Osteocyte (in vitro differentiated cells): Measurements from ENCODE around the gene POLRMT. TPM values are rescaled to one million over a fixed set of nuclear protein-coding genes. Genes with fewer than 3 reads are reported as not detected.

Experiments used
- DNase-seq: peaks from one replicate; pipeline ENCODE4 v3.0.0; 2021; ENCODE audit warnings: mixed read lengths; ENCODE audit not compliant: unreplicated experiment; ENCODE audit errors: extremely low spot score
- H3K27ac Mint-ChIP-seq: one replicate; pipeline ENCODE4 v1.8.0; 2021; ENCODE audit warnings: mild to moderate bottlenecking, mixed read lengths; ENCODE audit not compliant: unreplicated experiment
- H3K27me3 Mint-ChIP-seq: one replicate; pipeline ENCODE4 v1.8.0; 2021; ENCODE audit warnings: mixed read lengths; ENCODE audit not compliant: unreplicated experiment
- H3K36me3 Mint-ChIP-seq: one replicate; pipeline ENCODE4 v1.8.0; 2021; ENCODE audit warnings: mixed read lengths; ENCODE audit not compliant: unreplicated experiment
- H3K4me1 Mint-ChIP-seq: one replicate; pipeline ENCODE4 v1.8.0; 2021; ENCODE audit warnings: mixed read lengths; ENCODE audit not compliant: unreplicated experiment
- H3K4me3 Mint-ChIP-seq: one replicate; pipeline ENCODE4 v1.8.0; 2021; ENCODE audit warnings: mild to moderate bottlenecking, moderate library complexity, mixed read lengths; ENCODE audit not compliant: unreplicated experiment
- H3K9me3 Mint-ChIP-seq: one replicate; pipeline ENCODE4 v1.8.0; 2021; ENCODE audit warnings: mixed read lengths; ENCODE audit not compliant: unreplicated experiment
- CTCF ChIP-seq: fragments of 200-600 bp; sonication (generic); IDR thresholded peaks from 2 replicates; pipeline ENCODE4 v1.5.0; 2021; ENCODE audit warnings: antibody characterized with exemption, mild to moderate bottlenecking, moderate library complexity
- total RNA-seq: library from RNA; stranded (reverse); gene quantifications from 2 replicates; pipeline ENCODE4 v1.2.1, GENCODE V29; 2021

POLRMT gene
- total RNA-seq, 1 donor from 2014 or later = 44.6 TPM

DNA sequence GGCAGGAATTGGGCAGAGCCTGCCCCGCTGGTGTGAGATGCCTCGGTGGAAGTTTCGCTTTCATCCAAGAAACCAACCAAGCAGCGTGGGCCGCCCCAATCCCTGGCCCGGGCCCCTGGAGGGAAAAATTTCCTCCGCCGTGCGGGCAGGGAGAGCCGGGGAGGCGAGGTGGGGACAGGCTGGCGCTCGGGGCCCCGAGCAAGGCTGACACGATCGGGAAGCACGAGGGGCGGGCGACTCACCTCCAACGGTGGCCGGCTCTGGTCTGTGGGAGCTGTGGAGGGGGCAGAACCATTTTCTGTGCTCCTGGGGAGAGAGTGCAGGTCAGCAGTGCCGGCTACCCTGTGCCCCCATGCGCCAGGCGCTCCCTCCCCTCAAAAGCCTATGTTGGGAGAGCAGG lies 18.7 kb upstream of the POLRMT start:
- no peak overlapping the region for H3K27ac Mint-ChIP-seq
- peaks cover 5% of the 10 kb centered on the region for H3K36me3 Mint-ChIP-seq
- no peaks in the 10 kb centered on the region for H3K9me3 Mint-ChIP-seq
- H3K4me1 Mint-ChIP-seq = no peaks in the 10 kb centered on the region
- no peaks in the 10 kb centered on the region for H3K27me3 Mint-ChIP-seq
- no peak for DNase-seq
- H3K4me3 Mint-ChIP-seq = no peak overlapping the region
- no peak for TF ChIP-seq CTCF

- no peaks in the 10 kb centered on the region for H3K9me3 Mint-ChIP-seq
- no peak for DNase-seq
- no peaks in the 10 kb centered on the region for H3K27me3 Mint-ChIP-seq
- peaks cover 5% of the 10 kb centered on the region for H3K36me3 Mint-ChIP-seq
- H3K4me1 Mint-ChIP-seq = no peaks in the 10 kb centered on the region
- no peak overlapping the region for H3K4me3 Mint-ChIP-seq
- TF ChIP-seq CTCF = no peak
- H3K27ac Mint-ChIP-seq = no peak overlapping the region
Observed at GRCh38 chr19:651114-651818, 17.9 kb upstream of the POLRMT start.

DNA sequence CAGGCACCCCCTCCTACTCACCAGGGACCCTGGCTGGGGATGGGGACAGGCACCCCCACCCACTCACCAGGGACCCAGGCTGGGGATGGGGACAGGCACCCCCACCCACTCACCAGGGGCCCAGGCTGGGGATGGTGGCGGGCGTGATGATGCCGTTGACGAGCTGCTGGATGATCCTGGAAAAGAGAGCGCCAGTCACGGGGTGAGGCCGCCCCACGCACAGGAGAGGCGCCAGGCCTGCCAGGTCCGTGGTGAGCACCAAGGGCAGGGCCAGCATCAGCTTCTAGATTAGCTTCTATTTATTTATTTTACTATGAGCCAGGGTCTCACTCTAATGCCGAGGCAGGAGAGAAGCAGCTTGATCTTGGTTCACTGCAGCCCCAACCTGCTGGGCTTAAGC lies 16.8 kb upstream of the POLRMT start:
- H3K4me1 Mint-ChIP-seq = no peaks in the 10 kb centered on the region

GRCh38 chr19:648904-649801 lies 15.8 kb upstream of the POLRMT start:
- H3K27ac Mint-ChIP-seq = no peak overlapping the region
- H3K9me3 Mint-ChIP-seq = no peaks in the 10 kb centered on the region
- H3K4me1 Mint-ChIP-seq = peaks cover 2% of the 10 kb centered on the region
- no peak for DNase-seq
- H3K36me3 Mint-ChIP-seq = peaks cover 10% of the 10 kb centered on the region
- TF ChIP-seq CTCF = no peak
- no peak overlapping the region for H3K4me3 Mint-ChIP-seq
- H3K27me3 Mint-ChIP-seq = no peaks in the 10 kb centered on the region

More for the DNA sequence above, 16.8 kb upstream of the POLRMT start:
- Mint-ChIP-seq H3K4me3 (no peak overlapping the region), H3K27me3 (no peaks in the 10 kb centered on the region), H3K36me3 (peaks cover 8% of the 10 kb centered on the region), H3K9me3 (no peaks in the 10 kb centered on the region), H3K27ac (no peak overlapping the region)
- DNase-seq = no peak
- no peak for TF ChIP-seq CTCF

GRCh38 chr19:648305-648704 lies 15.0 kb upstream of the POLRMT start:
- no peak for DNase-seq
- H3K27me3 Mint-ChIP-seq = no peaks in the 10 kb centered on the region
- H3K9me3 Mint-ChIP-seq = no peaks in the 10 kb centered on the region
- no peak overlapping the region for H3K4me3 Mint-ChIP-seq
- H3K27ac Mint-ChIP-seq = no peak overlapping the region
- TF ChIP-seq CTCF = no peak
- H3K4me1 Mint-ChIP-seq = peaks cover 2% of the 10 kb centered on the region
- H3K36me3 Mint-ChIP-seq = peaks cover 10% of the 10 kb centered on the region
